Neuron (in vitro differentiated cells): ENCODE data around the gene P4HA1.
"Not testable (repeated sequence)": the region's sequence is repeated elsewhere in the genome, so short reads cannot be mapped to it uniquely, and the experiment has no call there.

Experiments used
- H2AFZ ChIP-seq: one replicate; pipeline ENCODE4 v1.6.1; 2013; ENCODE audit warnings: low read depth, mild to moderate bottlenecking, inconsistent platforms, low read length, moderate library complexity
- H3K27me3 ChIP-seq: one replicate; pipeline ENCODE4 v1.6.1; 2013; ENCODE audit warnings: low read length; ENCODE audit not compliant: insufficient read depth
- H3K36me3 ChIP-seq: one replicate; pipeline ENCODE4 v1.6.1; 2013; ENCODE audit warnings: low read length; ENCODE audit not compliant: insufficient read depth
- H3K4me1 ChIP-seq: one replicate; pipeline ENCODE4 v1.6.1; 2013; ENCODE audit warnings: low read length; ENCODE audit not compliant: insufficient read depth
- H3K4me3 ChIP-seq: 2 replicates; pipeline ENCODE4 v1.5.1; 2013; ENCODE audit warnings: mild to moderate bottlenecking, low read length, moderate library complexity
- H3K9me3 ChIP-seq: one replicate; pipeline ENCODE4 v1.6.1; 2013; ENCODE audit warnings: low read length

Gene P4HA1

GRCh38 chr10:73053275-73053674 lies 43.4 kb downstream of the P4HA1 start:
- Histone ChIP-seq H3K4me3 (no peak overlapping the region), H3K36me3 (peaks cover 21% of the 10 kb centered on the region), H3K4me1 (no peaks in the 10 kb centered on the region), H3K27me3 (no peaks in the 10 kb centered on the region), H2AFZ (no peak overlapping the region), H3K9me3 (no peaks in the 10 kb centered on the region)

- no peaks in the 10 kb centered on the region for H3K27me3 ChIP-seq
- no peaks in the 10 kb centered on the region for H3K9me3 ChIP-seq
- H2AFZ ChIP-seq, result no peak overlapping the region
- no peak overlapping the region for H3K4me3 ChIP-seq
- no peaks in the 10 kb centered on the region for H3K4me1 ChIP-seq
- H3K36me3 ChIP-seq, result peaks cover 31% of the 10 kb centered on the region
Observed at GRCh38 chr10:73044378-73045285, 52.0 kb downstream of the P4HA1 start.

- Histone ChIP-seq H3K4me3 (no peak overlapping the region), H3K36me3 (peaks cover 26% of the 10 kb centered on the region)
Observed at GRCh38 chr10:73043766-73044377, 52.8 kb downstream of the P4HA1 start.

GRCh38 chr10:73043319-73043718 lies 53.3 kb downstream of the P4HA1 start:
- H3K27me3 ChIP-seq, result no peaks in the 10 kb centered on the region
- no peaks in the 10 kb centered on the region for H3K4me1 ChIP-seq
- no peak overlapping the region for H3K4me3 ChIP-seq

More at GRCh38 chr10:73043766-73044377, 52.8 kb downstream of the P4HA1 start:
- Histone ChIP-seq H3K4me1 (no peaks in the 10 kb centered on the region), H3K27me3 (no peaks in the 10 kb centered on the region), H2AFZ (no peak overlapping the region), H3K9me3 (no peaks in the 10 kb centered on the region)

DNA sequence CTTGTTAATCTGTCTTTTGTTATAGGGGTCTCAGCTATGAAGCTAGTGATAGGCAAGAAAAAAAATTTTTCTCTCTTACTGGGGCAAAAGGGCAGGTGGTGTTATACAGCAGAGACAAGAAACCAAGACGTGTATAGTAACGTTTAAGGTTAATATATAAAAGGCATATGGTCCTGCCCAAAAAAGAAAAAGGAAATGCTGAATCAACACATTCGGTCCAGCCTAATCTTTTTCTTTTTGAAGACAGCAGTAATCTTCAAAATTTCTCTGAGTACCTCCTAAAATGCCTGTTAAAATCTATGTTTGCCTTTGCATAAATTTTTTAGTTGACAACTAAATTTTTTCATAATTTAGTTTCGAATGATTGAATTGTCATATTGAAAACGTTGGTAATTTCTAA lies 54.5 kb downstream of the P4HA1 start:
- peaks cover 26% of the 10 kb centered on the region for H3K36me3 ChIP-seq
- no peak overlapping the region for H2AFZ ChIP-seq
- no peaks in the 10 kb centered on the region for H3K27me3 ChIP-seq
- no peaks in the 10 kb centered on the region for H3K4me1 ChIP-seq
- no peak overlapping the region for H3K4me3 ChIP-seq
- H3K9me3 ChIP-seq, result no peaks in the 10 kb centered on the region

More at GRCh38 chr10:73043319-73043718, 53.3 kb downstream of the P4HA1 start:
- peaks cover 26% of the 10 kb centered on the region for H3K36me3 ChIP-seq
- no peaks in the 10 kb centered on the region for H3K9me3 ChIP-seq
- H2AFZ ChIP-seq, result no peak overlapping the region

- no peaks in the 10 kb centered on the region for H3K4me1 ChIP-seq
- peaks cover 14% of the 10 kb centered on the region for H3K36me3 ChIP-seq
- no peak overlapping the region for H2AFZ ChIP-seq
- H3K27me3 ChIP-seq, result no peaks in the 10 kb centered on the region
- no peak overlapping the region for H3K4me3 ChIP-seq
- no peaks in the 10 kb centered on the region for H3K9me3 ChIP-seq
Observed at GRCh38 chr10:73039635-73040034, 57.0 kb downstream of the P4HA1 start.

- H3K36me3 ChIP-seq, H3K27me3 ChIP-seq, H3K9me3 ChIP-seq, H3K4me3 ChIP-seq, H2AFZ ChIP-seq: not testable (repeated sequence)
- H3K4me1 ChIP-seq, result peaks cover 17% of the 10 kb centered on the region
Observed at GRCh38 chr10:73036285-73036684, 60.4 kb downstream of the P4HA1 start.

DNA sequence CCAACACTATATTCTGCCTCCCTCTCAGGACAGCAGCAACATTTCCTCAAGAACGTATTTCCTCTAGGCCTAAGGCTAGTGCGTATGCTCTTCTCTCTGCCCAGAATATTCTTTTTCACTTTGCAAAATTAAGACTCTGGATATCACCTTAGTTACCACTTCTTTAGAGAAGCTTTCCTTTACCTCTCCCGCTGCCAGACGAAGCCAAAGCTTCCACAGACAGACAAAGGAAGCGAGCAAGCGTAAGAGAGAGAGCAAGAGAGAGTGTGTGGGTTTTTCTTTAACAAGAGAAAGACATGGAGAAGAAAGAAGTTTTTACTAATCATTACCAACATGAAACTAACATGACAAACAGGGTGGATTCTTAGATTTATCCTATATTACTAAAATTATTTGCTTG lies 64.1 kb downstream of the P4HA1 start:
- Histone ChIP-seq H3K4me3 (peak overlapping the region; percentile 10), H3K27me3 (no peaks in the 10 kb centered on the region), H3K4me1 (peaks cover 17% of the 10 kb centered on the region), H2AFZ (peak overlapping the region; percentile 73), H3K9me3 (no peaks in the 10 kb centered on the region), H3K36me3 (peaks cover 18% of the 10 kb centered on the region)

- H3K27me3 ChIP-seq, H3K9me3 ChIP-seq, H3K4me1 ChIP-seq, H2AFZ ChIP-seq, H3K4me3 ChIP-seq: not testable (repeated sequence)
- H3K36me3 ChIP-seq, result peaks cover 20% of the 10 kb centered on the region
Observed at GRCh38 chr10:73026623-73027022, 70.0 kb downstream of the P4HA1 start.

GRCh38 chr10:73023455-73024070 lies 73.1 kb downstream of the P4HA1 start:
- not testable (repeated sequence) for H3K4me1 ChIP-seq, H3K4me3 ChIP-seq, H2AFZ ChIP-seq, H3K27me3 ChIP-seq, H3K9me3 ChIP-seq
- H3K36me3 ChIP-seq, result peaks cover 12% of the 10 kb centered on the region

DNA sequence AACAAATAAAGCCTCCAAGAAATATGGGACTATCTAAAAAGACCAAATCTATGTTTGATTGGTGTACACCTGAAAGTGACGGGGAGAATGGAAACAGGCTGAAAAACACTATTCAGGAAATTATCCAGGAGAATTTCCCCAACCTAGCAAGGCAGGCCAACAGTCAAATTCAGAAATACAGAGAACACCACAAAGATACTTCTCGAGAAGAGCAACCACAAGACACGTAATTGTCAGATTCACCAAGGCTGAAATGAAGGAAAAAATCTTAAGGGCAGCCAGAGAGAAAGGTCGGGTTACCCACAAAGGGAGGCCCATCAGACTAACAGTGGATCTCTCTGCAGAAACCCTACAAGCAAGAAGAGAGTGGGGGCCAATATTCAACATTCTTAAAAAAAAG lies 73.7 kb downstream of the P4HA1 start:
- H3K36me3 ChIP-seq, H3K4me3 ChIP-seq, H3K4me1 ChIP-seq, H3K9me3 ChIP-seq, H3K27me3 ChIP-seq, H2AFZ ChIP-seq: not testable (repeated sequence)

- not testable (repeated sequence) for H3K4me1 ChIP-seq, H2AFZ ChIP-seq, H3K36me3 ChIP-seq, H3K9me3 ChIP-seq, H3K27me3 ChIP-seq, H3K4me3 ChIP-seq
Observed at GRCh38 chr10:73021538-73022164, 75.0 kb downstream of the P4HA1 start.

DNA sequence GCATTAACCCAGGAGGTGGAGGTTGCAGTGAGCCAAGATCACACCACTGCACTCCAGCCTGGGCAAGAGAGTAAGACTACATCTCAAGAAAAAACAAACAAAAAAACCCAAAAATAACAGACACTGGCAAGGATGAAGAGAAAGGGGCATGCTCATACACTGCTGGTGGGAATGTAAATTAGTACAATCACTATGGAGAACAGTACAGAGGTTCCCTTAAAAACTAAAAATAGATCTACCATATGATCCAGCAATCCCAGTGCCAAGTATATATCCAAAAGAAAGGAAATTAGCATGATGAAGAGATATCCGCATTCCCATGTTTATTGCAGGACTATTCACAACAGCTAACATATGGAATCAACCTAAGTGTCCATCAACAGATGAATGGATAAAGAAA lies 75.6 kb downstream of the P4HA1 start:
- Histone ChIP-seq H3K4me3 (no peak overlapping the region), H3K27me3 (no peaks in the 10 kb centered on the region)

More for the DNA sequence above, 75.6 kb downstream of the P4HA1 start:
- H3K36me3 ChIP-seq, result peaks cover 13% of the 10 kb centered on the region
- no peaks in the 10 kb centered on the region for H3K4me1 ChIP-seq
- H2AFZ ChIP-seq, result no peak overlapping the region
- H3K9me3 ChIP-seq, result peaks cover 4% of the 10 kb centered on the region
